Measurements from ENCODE around the gene STK32B.
"Not testable (repeated sequence)": the region's sequence is repeated elsewhere in the genome, so short reads cannot be mapped to it uniquely, and the experiment has no call there.

The STK32B gene

DNA sequence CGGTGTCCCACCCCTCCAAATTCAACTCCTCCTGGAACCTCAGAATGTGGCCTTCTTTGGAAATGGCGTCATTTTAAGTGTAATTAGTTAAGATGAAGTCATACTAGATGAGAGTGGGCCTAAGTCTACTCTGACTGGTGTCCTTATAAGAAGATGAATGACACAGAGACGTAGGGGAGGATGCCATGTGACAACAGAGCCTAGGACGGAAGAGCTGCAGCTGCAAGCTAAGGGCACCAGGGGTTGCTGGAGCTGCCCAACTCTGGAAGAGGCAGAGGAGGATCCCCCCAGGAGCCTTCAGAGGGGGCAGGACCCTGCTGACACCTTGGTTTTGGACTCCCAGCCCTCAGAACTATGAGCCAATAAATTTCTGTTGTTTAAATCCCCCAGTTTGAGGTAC lies 115.1 kb downstream of the STK32B start:
- H2AFZ ChIP-seq: no peak overlapping the region

DNA sequence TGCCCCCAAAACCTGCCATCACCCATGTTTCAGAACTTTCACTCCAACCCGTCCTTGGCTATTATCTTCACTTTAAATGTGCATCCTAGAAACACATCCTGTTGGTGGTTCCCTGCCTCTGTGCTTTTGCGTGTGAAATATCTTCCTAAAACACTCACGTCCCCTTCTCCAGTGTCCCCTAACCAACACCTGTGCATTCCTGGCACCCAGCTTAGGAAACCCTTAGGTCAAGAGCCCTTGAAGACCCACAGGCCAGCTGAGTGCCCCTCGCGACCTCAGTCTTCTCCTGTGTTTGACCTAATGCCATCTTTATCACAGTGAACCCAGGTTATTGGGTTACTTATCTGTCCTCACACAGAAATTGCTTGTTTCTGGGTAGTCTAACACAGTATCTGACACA lies 117.6 kb downstream of the STK32B start:
- Histone ChIP-seq H3K27me3 (ENCODE audit: control insufficient read depth, insufficient read depth, low read length) (no peaks in the 10 kb centered on the region), H3K4me3 (ENCODE audit: low read depth, low read length) (no peak overlapping the region), H3K27ac (no peak overlapping the region), H3K4me1 (no peaks in the 10 kb centered on the region), H2AFZ (no peak overlapping the region), H3K79me2 (no peaks in the 10 kb centered on the region), H3K9me3 (ENCODE audit: control insufficient read depth, low read length) (no peaks in the 10 kb centered on the region), H3K36me3 (ENCODE audit: control insufficient read depth, insufficient read depth, low read length) (no peaks in the 10 kb centered on the region), H3K9ac (no peak overlapping the region), H3K4me2 (ENCODE audit: low read length) (no peak overlapping the region)
- TF ChIP-seq, protein P1, sequence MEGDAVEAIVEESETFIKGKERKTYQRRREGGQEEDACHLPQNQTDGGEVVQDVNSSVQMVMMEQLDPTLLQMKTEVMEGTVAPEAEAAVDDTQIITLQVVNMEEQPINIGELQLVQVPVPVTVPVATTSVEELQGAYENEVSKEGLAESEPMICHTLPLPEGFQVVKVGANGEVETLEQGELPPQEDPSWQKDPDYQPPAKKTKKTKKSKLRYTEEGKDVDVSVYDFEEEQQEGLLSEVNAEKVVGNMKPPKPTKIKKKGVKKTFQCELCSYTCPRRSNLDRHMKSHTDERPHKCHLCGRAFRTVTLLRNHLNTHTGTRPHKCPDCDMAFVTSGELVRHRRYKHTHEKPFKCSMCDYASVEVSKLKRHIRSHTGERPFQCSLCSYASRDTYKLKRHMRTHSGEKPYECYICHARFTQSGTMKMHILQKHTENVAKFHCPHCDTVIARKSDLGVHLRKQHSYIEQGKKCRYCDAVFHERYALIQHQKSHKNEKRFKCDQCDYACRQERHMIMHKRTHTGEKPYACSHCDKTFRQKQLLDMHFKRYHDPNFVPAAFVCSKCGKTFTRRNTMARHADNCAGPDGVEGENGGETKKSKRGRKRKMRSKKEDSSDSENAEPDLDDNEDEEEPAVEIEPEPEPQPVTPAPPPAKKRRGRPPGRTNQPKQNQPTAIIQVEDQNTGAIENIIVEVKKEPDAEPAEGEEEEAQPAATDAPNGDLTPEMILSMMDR (IDR thresholded peaks at IDR 0.05): no peak

More for the DNA sequence above, 115.1 kb downstream of the STK32B start:
- TF ChIP-seq, protein P1 (IDR thresholded peaks at IDR 0.05): no peak
- H3K4me1 ChIP-seq: no peaks in the 10 kb centered on the region
- H3K9ac ChIP-seq: no peak overlapping the region
- no peak overlapping the region for H3K4me3 ChIP-seq (ENCODE audit: low read depth, low read length)
- no peaks in the 10 kb centered on the region for H3K79me2 ChIP-seq
- no peaks in the 10 kb centered on the region for H3K36me3 ChIP-seq (ENCODE audit: control insufficient read depth, insufficient read depth, low read length)
- no peak overlapping the region for H3K27ac ChIP-seq
- no peaks in the 10 kb centered on the region for H3K9me3 ChIP-seq (ENCODE audit: control insufficient read depth, low read length)
- no peak overlapping the region for H3K4me2 ChIP-seq (ENCODE audit: low read length)
- H3K27me3 ChIP-seq (ENCODE audit: control insufficient read depth, insufficient read depth, low read length): no peaks in the 10 kb centered on the region

DNA sequence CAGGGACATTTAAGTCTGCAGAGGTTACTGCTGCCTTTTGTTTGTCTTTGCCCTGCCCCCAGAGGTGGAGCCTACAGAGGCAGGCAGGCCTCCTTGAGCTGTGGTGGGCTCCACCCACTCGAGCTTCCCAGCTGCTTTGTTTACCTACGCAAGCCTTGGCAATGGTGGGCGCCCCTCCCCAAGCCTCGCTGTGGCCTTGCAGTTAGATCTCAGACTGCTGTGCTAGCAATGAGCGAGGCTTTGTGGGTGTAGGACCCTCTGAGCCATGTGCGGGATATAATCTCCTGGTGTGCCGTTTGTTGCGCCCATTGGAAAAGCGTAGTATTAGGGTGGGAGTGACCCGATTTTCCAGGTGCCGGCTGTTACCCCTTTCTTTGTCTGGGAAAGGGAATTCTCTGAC lies 124.6 kb downstream of the STK32B start:
- H3K4me2 ChIP-seq (ENCODE audit: low read length); H3K4me3 ChIP-seq (ENCODE audit: low read depth, low read length); H3K9me3 ChIP-seq (ENCODE audit: control insufficient read depth, low read length); H2AFZ ChIP-seq; H3K27me3 ChIP-seq (ENCODE audit: control insufficient read depth, insufficient read depth, low read length); H3K27ac ChIP-seq; H3K79me2 ChIP-seq; H3K36me3 ChIP-seq (ENCODE audit: control insufficient read depth, insufficient read depth, low read length); H3K9ac ChIP-seq; H3K4me1 ChIP-seq: not testable (repeated sequence)

DNA sequence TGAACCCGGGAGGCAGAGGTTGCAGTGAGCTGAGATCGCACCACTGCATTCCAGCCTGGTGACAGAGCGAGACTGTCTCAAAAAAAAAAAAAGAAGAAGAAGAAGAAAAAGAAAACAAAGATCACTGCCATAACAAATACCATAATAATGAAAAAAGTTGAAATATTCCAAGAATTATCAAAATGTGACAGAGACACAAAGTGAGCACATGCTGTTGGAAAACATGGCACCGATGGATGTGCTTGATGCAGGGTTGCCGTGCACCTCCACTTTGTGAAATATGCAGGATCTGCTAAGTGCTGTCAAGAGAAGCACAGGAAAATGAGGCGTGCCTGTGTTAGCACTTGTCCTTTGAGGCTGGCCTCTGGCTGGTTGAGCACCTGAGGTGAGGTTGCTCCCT lies 133.3 kb downstream of the STK32B start:
- Histone ChIP-seq H3K9ac (no peak overlapping the region), H3K79me2 (no peaks in the 10 kb centered on the region), H3K36me3 (ENCODE audit: control insufficient read depth, insufficient read depth, low read length) (no peaks in the 10 kb centered on the region), H3K27ac (no peak overlapping the region), H3K4me1 (no peaks in the 10 kb centered on the region), H3K4me3 (ENCODE audit: low read depth, low read length) (no peak overlapping the region), H2AFZ (no peak overlapping the region), H3K9me3 (ENCODE audit: control insufficient read depth, low read length) (no peaks in the 10 kb centered on the region), H3K4me2 (ENCODE audit: low read length) (no peak overlapping the region), H3K27me3 (ENCODE audit: control insufficient read depth, insufficient read depth, low read length) (no peaks in the 10 kb centered on the region)
- TF ChIP-seq, protein P1 (IDR thresholded peaks at IDR 0.05): no peak

DNA sequence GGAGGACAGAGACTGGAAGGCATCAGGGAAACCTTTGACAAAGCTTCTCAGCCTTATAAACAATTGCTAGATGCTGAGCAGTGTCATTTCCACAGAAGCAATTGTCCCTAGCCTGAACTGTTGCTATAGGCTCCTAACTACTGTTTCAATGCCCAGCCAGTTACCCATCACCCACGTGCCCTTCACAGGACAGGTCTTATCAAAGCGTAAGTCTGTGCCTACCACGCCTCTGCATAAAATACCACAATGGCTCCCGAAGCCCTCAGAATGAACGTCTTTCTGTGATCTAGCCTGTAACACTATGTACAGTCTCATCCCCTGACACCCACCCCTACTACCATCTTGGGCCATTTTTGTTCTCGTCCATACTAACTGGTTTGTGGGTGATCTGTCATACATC lies 134.3 kb downstream of the STK32B start:
- no peak overlapping the region for H3K9ac ChIP-seq
- TF ChIP-seq, protein P1 (IDR thresholded peaks at IDR 0.05): no peak
- H3K4me3 ChIP-seq (ENCODE audit: low read depth, low read length): no peak overlapping the region
- no peaks in the 10 kb centered on the region for H3K4me1 ChIP-seq
- no peak overlapping the region for H2AFZ ChIP-seq
- no peaks in the 10 kb centered on the region for H3K27me3 ChIP-seq (ENCODE audit: control insufficient read depth, insufficient read depth, low read length)
- no peak overlapping the region for H3K27ac ChIP-seq
- H3K79me2 ChIP-seq: no peaks in the 10 kb centered on the region
- no peak overlapping the region for H3K4me2 ChIP-seq (ENCODE audit: low read length)
- H3K9me3 ChIP-seq (ENCODE audit: control insufficient read depth, low read length): no peaks in the 10 kb centered on the region
- H3K36me3 ChIP-seq (ENCODE audit: control insufficient read depth, insufficient read depth, low read length): no peaks in the 10 kb centered on the region
